Activated CD4-positive, alpha-beta T cell treated with anti-CD3 and anti-CD28 coated beads, Interleukin-2, amount 50 U/mL, for 16 hours (primary cell): ENCODE measurements around the gene GOLGA5.
A peak's percentile ranks its signal among the peaks of the same experiment; 100 is the strongest.
"Not testable (repeated sequence)": the region's sequence is repeated elsewhere in the genome, so short reads cannot be mapped to it uniquely, and the experiment has no call there.

Experiments
- DNase-seq: peaks from one replicate; pipeline ENCODE4 v3.0.0-alpha.2; 2020

Gene GOLGA5

DNA sequence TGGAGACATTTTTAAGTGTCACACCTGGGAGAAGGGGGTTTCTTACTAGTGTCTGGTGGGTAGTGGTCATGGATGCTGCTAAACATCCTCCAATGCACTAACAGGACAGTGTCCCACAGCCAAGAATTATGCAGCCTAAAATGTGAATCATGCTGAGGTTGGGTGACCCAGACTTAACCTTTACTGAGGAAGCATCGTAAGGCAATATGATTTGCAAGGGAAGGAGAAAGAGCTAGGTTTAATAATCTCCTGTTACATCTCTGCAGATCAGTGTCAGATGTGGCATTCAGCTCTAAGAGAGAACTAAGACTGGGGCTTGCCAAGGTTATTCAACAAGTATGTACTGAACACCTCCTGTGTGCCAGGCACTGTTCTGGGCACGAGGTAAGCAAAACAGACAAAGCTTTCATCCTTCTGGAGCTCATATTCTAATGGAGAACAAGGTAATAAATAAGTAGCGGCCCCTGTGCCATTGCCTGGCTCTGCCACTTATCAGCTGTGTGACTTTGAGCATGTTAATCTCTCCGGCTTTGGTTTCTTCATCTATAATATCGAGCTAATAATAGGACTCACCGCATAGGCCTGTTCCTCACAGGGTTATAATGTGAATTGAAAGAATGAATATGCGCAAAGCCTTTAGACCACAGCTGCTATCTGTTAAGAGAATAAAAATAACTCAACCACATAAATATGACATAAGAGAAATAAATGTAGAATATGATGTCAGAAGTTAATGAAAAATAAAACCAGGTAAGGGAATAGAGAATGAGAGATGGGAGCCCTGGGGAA is 13.5 kb upstream of the GOLGA5 start:
- DNase-seq = peak; percentile 30

DNA sequence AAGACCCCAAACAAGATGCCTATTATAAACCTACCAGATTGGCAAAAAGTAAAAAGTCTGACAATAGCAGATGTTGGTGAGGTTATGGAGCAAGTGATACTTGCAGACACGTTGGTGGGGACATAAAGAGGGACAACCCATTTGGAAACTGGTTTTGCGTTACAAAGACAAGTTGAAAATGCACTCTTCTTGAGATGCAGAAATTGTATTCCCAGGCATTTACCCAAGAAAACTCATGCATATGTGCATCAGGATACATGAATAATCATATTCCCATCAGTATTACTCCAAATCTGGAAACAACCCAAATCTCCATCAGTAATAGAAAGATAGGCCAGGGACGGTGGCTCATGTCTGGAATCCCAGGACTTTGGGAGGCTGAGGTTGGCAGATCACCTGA is 12.8 kb upstream of the GOLGA5 start:
- no peak for DNase-seq

DNA sequence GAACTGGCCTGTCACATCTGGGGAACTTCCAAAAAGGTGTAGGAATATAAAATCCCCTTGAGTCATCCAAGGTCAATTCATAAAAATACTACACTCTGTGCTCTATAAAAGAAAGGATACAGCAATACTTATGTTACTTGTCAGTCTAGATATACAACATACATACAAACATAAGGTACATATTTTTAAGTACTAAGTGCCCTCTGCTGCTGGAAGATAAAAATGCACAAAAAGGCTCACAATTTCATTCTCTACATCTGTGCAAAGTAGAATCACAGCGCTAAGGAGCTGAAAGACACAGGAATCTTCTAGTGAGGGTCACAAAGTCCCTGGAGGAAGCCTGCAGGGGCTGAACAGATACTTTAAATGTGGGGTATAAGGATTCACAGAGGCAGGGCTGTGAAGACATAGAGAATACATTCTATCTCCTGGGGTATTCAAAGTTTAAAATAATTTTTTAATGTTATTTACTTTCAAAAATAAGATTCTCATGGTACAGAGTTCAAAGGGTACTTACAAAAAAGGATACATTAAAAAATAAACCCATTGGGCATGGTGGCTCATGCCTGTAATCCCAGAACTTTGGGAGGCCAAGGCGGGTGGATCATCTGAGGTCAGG is 10.2 kb upstream of the GOLGA5 start:
- peak; percentile 74 for DNase-seq

DNA sequence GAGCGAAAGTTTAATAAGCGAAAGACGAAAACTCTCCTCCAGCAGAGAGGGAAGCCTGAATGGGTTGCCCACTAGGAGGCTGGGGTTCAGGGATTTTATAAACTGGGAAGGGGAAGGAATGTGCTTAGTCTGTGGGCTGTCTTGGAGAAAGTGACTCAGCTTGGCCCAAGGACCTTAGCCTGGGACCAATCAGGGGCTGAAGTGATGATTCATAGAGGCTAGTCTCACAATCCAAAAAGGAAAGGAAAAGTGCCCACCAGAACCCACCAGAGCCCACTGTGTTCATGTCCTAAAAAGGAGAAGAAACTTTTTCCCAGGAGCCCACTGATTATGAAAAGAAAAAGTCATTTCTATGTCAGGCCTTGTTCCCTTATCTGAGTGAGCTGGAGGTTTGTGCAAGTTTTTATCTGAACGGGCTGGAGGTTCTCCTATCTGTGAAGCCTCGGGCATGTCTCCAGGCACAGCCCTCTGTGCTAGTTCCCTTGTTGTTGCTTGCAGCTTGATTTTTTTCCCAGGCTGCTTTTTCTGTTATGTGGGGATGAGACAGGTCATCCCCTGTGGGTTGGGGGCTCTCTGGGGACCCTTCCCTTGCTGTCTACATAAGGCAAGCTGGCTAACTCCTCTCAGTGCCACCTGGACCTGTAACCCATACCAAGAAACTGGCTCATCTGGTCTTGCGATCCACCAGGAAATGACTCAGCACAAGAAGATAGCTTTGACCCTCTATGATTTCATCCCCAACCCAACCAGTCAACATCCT is 8.3 kb upstream of the GOLGA5 start:
- no peak for DNase-seq

DNA sequence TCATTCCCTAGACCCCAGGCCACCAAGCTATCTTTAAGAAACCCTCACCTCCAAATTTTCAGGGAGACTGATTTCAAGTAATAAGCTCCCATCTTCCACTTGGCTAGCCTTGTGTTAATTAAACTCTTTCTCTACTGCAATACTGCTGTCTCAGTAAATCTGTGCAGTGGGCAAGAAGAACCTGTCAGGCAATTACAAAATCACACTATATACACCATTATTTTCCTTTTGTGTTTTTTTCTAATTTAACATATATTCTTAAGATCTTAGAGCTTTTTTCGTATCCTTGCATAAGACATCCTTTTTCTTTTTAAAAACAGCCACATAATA is 7.7 kb upstream of the GOLGA5 start:
- DNase-seq = no peak

DNA sequence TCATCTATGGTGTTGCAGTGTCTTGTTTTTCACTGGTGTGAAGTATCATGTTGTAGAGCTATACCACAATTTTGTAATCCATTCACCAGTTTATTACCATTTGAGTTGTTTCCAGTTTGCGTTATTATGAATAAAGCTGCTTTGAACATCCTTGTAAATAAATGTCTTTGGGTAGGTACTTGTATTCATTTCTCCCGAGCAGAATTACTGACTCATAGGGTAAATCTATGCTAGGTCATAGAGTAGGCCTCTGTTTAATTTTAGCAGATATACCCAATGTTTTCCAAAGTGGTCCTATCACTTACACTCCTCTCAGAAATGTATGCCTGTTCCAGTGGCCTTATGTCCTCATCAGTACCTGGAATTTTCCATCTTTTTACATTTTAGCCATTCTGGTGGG is 6.6 kb upstream of the GOLGA5 start:
- DNase-seq = no peak

DNA sequence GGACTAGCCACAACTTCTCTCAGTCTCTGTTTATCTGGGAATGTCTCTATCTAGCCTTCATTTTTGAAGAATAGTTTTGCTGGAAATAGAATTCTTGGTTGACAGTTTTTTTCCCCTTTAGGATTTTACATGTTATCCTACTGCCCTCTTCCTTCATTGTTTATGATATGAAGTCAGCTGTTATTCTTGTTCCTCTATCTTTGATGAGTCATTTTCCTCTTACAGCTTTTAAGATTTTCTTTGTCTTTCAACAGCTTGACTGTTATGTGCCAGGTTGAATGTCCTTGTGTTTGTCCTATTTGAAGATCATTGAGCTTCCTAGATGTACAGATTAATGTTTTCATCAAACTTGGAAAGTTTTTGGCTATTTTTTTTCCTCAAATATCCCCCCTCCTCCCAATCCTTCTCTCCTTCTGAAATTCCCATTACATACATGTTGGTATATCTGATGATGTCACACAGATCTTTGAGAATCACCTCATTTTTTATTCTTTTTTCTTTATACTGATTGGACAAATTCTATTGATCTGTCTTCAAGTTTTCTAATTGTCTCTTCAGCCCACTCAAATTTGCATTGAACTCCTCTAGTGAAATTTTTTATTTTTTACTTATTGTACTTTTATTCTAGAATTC is 4.5 kb upstream of the GOLGA5 start:
- no peak for DNase-seq

DNA sequence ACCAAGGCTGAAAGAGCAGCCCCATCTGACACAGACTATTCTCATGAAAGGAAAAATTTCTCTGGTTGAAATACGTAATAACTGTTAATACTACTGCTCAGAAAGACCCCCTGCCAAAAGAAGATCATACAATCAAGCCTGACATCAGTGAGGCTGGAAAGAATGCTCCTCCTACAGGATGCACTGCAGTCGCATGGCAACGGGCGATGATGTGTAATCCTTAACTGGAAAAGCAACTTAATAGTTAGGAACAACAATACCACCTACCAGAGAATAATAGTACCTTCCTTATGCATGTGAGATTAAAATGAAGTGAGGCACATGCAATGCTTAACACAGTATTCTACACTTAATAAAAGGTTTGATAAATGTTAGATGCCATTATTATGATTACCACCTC is 1.2 kb upstream of the GOLGA5 start:
- DNase-seq = no peak

DNA sequence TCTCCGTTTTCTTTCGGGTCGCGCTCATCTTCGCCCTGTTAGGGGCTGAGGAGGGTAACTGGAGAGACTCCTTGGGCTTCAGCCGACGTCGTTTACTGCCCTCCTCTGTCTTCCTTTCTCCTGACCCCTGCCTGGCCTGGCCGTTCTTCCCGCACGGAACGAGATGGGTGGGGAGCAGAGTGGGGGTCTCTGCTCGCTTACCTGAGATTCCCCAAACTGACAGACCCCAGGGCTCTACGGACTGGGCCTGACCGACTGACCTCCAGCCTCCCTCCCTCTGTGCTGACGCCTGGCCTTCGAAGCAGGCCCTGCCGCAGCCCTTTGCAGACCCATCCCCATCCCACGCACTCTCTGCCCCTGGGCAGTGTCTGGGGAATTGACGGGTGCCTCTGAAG is 439 bp downstream of the GOLGA5 start:
- DNase-seq = no peak

DNA sequence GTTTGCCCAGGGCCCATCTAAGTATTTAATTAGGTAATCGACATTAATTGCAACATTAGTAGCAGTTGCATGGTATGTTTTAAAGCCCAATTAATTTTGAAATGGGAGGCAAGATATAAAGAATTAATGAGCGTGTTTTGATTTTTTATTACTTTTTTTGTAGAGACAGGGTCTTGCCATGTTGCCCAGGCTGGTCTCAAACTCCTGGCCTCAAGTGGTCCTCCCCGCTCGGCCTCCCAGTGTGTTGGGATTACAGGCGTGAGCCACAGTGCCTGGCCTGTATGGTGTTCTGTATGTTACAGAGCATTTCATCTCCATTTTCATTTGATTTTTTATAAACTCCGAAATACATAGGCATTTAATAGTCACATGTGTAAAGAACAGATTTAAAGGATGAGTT is 856 bp downstream of the GOLGA5 start:
- no peak for DNase-seq

DNA sequence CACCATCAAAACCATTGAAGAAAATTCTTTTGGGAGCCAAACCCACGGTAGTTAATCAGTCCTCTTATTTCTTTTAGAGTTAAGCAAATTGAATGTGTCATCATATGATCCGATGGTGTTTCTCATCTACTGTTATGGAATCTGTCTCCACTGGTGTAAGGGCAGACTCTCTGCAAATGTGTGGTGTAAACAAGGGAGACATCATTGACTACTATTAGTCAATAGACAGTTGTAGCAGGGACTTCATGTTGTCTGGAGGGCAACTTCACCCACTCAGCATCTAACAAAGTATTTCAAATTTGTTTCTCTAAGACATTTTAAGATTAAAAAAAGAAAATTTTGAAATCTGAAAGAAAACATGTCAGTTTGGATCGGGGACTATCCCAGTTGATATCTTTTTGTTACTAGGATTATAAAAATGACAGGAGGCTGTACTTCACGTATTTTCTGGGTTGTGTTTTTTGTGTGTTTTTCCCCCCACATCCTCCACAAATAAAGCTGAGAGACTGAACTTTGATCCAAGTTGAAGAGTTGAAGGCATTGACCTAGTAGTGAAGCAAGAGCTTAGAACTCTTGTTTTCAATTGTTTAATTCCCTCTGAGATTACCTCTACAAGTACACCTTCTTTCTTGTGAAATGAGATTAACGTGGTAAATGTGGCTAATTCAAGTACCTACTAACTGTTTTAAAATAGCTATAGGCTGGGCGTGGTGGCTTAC is 4.0 kb downstream of the GOLGA5 start:
- no peak for DNase-seq

DNA sequence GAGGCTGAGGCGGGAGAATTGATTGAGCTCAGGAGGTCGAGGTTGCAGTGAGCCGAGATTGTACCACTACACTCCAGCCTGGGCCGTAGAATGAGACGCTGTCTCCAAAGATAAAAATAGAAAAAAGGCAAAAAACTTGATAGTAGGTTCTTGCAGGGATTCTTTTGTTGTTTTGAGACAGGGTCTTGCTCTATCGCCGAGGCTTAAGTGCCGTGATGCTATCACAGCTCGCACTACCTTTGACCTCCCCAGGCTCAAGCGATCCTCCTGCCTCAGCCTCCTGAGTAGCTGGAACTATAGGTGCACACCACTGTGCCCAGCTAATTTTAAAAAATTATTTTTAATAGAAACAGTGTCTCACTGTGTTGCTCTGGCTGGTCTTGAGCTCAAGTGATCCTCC is 4.7 kb downstream of the GOLGA5 start:
- DNase-seq = no peak

DNA sequence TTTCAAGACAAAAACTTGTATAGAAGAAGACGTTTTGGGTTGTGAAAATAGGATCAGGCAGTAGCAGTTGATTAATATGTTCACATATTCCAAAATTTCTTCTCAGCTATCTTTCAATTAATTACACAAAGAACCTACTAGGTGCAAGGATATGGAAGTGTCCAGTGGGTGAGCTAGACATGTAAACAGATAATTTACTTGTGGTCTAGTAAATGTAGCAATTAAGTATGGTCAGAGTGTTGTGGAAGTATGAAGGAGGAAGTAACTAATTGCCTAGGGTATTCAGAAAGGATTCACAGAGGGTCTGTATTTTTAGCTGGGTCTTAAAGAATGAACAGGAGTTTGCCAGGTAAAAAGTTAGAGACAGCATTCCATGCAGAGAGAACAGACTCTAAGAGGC is 5.9 kb downstream of the GOLGA5 start:
- no peak for DNase-seq

DNA sequence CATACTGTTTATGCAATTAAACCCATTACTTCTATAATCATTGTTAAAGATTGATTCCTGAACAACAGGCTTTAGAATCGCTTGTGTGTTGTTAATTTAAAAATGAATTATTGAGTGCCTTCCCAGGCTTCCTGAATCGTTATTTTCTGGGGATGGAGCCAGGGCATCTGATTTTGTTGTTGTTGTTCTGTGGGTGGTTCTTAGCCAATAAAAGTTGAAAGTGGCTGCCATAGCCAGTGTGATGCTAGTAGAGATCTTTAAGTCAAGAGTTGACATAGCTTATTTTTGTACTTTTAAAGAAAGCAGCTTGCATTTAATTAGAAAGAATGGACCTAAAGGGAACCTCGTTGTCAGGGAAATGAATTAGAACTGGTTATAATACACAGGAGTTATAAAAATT is 6.4 kb downstream of the GOLGA5 start:
- no peak for DNase-seq

DNA sequence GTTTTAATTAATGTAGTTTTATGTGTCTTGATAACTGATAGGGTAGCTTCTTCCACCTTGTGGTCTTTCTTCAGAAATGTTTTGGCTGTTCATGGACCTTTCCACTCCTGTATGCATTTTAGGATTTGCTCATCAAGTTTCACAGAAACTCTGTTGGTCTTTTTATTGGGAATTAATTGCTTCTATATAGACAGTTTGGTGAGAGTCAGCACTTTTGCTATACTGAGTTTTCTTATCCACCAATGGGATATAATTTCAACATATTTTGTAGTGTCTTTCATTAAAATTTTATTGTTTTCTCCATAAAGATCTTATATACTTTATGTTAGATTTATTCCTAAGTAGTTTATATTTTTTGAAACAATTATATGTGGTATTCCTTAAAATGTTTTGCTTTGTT is 7.8 kb downstream of the GOLGA5 start:
- DNase-seq = no peak

DNA sequence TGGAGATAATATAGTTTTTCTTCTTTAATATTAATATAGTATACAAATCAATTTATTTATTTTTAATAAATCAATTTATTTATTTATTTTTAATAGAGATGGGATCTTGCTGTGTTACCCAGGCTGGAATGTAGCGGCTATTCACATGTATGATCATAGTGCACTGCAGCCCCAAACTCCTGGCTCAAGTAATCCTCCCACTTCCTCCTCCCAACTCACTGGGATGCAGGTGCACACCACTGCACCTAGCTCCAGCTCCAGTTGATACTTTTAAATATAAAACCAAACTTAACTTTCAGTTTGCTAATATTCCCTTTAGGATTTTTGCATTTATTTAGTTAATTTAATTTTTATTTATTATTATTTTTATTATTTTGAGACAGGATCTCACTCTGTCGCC is 8.6 kb downstream of the GOLGA5 start:
- no peak for DNase-seq

DNA sequence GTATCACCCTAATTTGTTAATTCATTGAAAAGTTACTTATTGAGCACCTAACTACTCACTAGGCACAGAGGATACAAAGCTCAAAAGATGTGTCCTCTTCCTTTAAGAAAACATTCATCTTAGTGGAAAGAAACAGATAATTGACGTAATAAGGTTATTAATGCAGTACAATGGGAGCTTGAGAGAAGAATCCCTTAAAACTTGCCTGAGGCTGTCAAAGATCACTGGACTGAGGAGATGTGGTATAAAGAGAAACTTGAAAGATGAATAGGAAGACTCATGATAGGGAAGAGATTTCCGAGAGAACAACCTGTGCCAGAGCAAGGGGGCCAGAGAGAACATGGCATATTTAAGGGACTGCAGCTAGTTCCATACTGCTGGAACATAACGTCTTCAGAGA is 19.1 kb downstream of the GOLGA5 start:
- DNase-seq = no peak

DNA sequence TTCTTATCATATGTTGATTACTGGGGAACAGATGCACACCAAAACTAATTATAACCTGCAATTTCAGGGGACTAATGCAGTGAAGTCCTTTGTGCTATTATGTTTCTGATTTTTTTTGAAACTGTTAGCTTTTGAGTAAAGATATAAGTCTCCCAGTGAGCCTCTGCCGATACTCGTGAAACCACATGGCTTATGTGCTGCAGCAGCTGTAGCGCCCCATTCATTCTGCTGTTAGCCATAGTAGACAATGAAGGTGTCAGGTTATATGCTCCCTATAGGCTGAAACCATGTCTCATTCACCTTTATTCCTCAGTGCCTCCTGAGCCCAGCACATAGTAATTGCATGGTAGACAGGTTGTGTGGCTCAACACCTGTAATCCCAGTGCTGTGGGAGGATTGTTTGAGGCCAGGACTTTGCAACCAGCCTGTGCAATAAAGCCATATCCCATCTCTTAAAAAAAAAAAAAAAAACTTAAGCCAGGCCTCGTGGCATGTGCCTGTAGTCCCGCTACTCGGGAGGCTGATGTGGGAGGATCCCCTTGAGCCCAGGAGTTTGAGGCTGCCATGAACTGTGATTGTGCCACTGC is 25.0 kb downstream of the GOLGA5 start:
- no peak for DNase-seq

DNA sequence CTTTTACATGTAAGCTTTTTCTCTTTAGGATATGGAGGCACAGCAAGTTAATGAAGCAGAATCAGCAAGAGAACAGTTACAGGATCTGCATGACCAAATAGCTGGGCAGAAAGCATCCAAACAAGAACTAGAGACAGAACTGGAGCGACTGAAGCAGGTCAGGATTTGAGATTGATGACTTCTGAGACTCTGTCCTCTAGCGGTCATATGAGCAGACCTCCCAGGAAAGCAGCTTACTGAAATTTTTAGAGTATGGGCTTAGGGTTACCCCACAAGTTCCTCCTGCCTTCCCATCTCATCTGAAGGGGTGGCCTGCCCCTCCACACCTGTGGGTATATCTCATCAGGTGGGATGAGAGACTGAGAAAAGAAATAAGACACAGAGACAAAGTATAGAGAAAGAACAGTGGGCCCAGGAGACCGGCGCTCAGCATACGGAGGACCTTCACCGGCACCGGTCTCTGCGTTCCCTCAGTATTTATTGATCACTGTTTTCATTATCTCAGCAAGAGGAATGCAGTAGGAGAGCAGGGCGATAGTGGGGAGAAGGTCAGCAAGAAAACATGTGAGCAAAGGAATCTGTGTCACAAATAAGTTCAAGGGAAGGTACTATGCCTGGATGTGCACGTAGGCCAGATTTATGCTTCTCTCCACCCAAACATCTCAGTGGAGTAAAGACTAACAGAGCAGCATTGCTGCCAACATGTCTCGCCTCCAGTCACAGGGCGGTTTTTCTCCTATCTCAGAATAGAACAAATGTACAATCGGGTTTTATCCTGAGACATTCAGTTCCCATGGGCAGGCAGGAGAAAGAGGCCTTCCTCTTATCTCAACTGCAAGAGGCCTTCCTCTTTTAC is 25.8 kb downstream of the GOLGA5 start:
- DNase-seq = not testable (repeated sequence)

DNA sequence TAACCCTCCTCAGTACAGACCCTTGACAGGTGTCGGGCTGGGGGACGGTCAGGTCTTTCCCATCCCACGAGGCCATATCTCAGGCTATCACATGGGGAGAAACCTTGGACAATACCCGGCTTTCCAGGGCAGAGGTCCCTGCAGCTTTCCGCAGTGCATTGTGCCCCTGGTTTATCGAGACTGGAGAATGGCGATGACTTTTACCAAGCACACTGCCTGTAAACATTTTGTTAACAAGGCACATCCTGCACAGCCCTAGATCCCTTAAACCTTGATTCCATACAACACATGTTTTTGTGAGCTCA is 26.4 kb downstream of the GOLGA5 start:
- not testable (repeated sequence) for DNase-seq

DNA sequence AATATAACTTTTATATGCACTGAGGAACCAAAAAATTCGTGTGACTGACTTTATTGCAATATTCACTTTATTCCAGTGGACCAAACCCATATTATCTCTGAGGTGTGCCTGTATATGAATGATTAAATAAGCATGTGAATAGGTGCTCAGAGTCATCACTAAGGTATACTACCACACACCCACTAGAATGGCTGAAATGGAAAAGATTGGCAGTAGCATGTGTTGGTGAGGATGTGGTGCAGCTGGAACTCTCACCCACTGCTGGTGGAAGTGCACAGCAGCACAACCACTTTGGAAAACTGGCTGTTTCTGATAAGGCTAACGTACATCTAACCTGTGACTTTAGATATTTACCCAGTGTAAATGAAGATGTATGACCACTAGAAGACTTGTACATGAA is 36.8 kb downstream of the GOLGA5 start:
- no peak for DNase-seq

DNA sequence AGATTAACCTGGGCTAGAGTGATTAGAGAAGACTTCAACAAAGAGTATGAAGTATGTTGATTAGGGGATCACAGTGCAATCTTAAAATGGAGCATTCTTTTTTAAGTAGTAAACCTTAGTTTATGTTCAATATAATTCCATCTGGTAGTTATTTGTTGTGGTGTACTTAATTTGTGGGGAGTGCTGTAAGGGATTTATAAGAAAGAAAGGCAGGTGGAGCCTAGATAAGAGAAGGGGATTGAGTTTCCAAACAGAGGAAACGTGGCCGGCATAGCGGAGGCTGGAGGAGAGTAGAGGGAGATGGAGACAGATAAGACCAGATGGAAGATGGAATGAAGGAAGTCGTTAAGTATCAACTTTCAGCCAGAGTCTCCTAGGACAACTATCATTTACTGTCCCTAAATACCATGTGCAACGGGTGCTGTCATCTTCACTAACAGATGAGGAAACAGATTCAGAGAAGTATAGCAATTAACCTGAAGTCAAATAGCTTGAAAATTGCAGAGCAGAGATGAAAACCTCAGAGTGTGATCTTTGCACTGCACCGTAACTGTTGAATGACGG is 38.1 kb downstream of the GOLGA5 start:
- DNase-seq = no peak
